Hepatic stellate cell (primary cell): Measurements from ENCODE around the gene CCDC8.
"Not testable (repeated sequence)": the region's sequence is repeated elsewhere in the genome, so short reads cannot be mapped to it uniquely, and the experiment has no call there.

Source experiments
- DNase-seq: peaks from one replicate; pipeline ENCODE4 v3.0.0; 2011; ENCODE audit warnings: low spot score

Gene CCDC8

GRCh38 chr19:46413262-46414031 lies at the start of gene CCDC8:
Gene CCDC8, minus strand, starts transcription at chr19:46413564. Its CDS starts 754 bp downstream, at chr19:46412810.
- DNase-seq: peak; percentile 40

GRCh38 chr19:46461537-46461936 lies 48.2 kb upstream of the CCDC8 start:
- no peak for DNase-seq

GRCh38 chr19:46460981-46461380 lies 47.6 kb upstream of the CCDC8 start:
- DNase-seq: no peak

GRCh38 chr19:46460055-46460454 lies 46.7 kb upstream of the CCDC8 start:
- no peak for DNase-seq

- DNase-seq: no peak
Measured at GRCh38 chr19:46456930-46457329, 43.6 kb upstream of the CCDC8 start.

GRCh38 chr19:46454244-46454643 lies 40.9 kb upstream of the CCDC8 start:
- no peak for DNase-seq

GRCh38 chr19:46453661-46454060 lies 40.3 kb upstream of the CCDC8 start:
- DNase-seq: no peak

- DNase-seq: no peak
Measured at GRCh38 chr19:46452186-46452585, 38.8 kb upstream of the CCDC8 start.

- no peak for DNase-seq
Measured at GRCh38 chr19:46451352-46451751, 38.0 kb upstream of the CCDC8 start.

GRCh38 chr19:46450737-46451136 lies 37.4 kb upstream of the CCDC8 start:
- DNase-seq: no peak

GRCh38 chr19:46449228-46449627 lies 35.9 kb upstream of the CCDC8 start:
- no peak for DNase-seq

- no peak for DNase-seq
Measured at GRCh38 chr19:46448601-46449000, 35.2 kb upstream of the CCDC8 start.

- DNase-seq: no peak
Measured at GRCh38 chr19:46447824-46448223, 34.5 kb upstream of the CCDC8 start.

- no peak for DNase-seq
Measured at GRCh38 chr19:46447006-46447405, 33.6 kb upstream of the CCDC8 start.

GRCh38 chr19:46446021-46446420 lies 32.7 kb upstream of the CCDC8 start:
- DNase-seq: no peak

GRCh38 chr19:46442808-46443450 lies 29.6 kb upstream of the CCDC8 start:
- peak; percentile 53 for DNase-seq

GRCh38 chr19:46441866-46442265 lies 28.5 kb upstream of the CCDC8 start:
- no peak for DNase-seq

- DNase-seq: not testable (repeated sequence)
Measured at GRCh38 chr19:46435689-46436088, 22.3 kb upstream of the CCDC8 start.

- no peak for DNase-seq
Measured at GRCh38 chr19:46435009-46435408, 21.6 kb upstream of the CCDC8 start.

- DNase-seq: not testable (repeated sequence)
Measured at GRCh38 chr19:46433470-46433869, 20.1 kb upstream of the CCDC8 start.

GRCh38 chr19:46431824-46432223 lies 18.5 kb upstream of the CCDC8 start:
- DNase-seq: no peak

- DNase-seq: no peak
Measured at GRCh38 chr19:46429999-46430398, 16.6 kb upstream of the CCDC8 start.

- DNase-seq: peak; percentile 48
Measured at GRCh38 chr19:46428239-46429135, 15.1 kb upstream of the CCDC8 start, which contains the start of gene PNMA8C. Gene PNMA8C, minus strand, starts transcription at chr19:46428936. Its CDS starts 577 bp downstream, at chr19:46428359.
